ENCODE measurements around the gene C1orf174.

GRCh38 chr1:3898475-3898735 lies 1.7 kb downstream of the C1orf174 start:
- TF ChIP-seq CTCF (conservative IDR thresholded peaks at IDR 0.05 in 1 of 2, IDR thresholded peaks at IDR 0.05 in 1 of 2; ENCODE audit: low read depth in 1 of 2, low read length in 2 of 2) (no peak), EZH2 (IDR thresholded peaks at IDR 0.05; ENCODE audit: low read length, missing control alignments) (no peak)

Data from fibroblast of lung (primary cell).